ENCODE data around the gene CDH4. TPM values are rescaled to one million over a fixed set of nuclear protein-coding genes. Genes with fewer than 3 reads are reported as not detected.

Gene CDH4
- total RNA-seq, 1 donor from 2014 or later: not detected

GRCh38 chr20:61628901-61629601 lies 377.0 kb downstream of the CDH4 start:
- DNase-seq: no peak
- H3K4me1 Mint-ChIP-seq: no peaks in the 10 kb centered on the region
- no peak for ATAC-seq (ENCODE audit: low read depth)
- POLR2A ChIA-PET: no interaction called here
- TF ChIP-seq, protein P1, sequence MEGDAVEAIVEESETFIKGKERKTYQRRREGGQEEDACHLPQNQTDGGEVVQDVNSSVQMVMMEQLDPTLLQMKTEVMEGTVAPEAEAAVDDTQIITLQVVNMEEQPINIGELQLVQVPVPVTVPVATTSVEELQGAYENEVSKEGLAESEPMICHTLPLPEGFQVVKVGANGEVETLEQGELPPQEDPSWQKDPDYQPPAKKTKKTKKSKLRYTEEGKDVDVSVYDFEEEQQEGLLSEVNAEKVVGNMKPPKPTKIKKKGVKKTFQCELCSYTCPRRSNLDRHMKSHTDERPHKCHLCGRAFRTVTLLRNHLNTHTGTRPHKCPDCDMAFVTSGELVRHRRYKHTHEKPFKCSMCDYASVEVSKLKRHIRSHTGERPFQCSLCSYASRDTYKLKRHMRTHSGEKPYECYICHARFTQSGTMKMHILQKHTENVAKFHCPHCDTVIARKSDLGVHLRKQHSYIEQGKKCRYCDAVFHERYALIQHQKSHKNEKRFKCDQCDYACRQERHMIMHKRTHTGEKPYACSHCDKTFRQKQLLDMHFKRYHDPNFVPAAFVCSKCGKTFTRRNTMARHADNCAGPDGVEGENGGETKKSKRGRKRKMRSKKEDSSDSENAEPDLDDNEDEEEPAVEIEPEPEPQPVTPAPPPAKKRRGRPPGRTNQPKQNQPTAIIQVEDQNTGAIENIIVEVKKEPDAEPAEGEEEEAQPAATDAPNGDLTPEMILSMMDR (IDR thresholded peaks at IDR 0.05): no peak
- CTCF ChIA-PET: no interaction called here
- intact Hi-C loops (cut with micrococcal nuclease): no loop called here
- H3K27ac Mint-ChIP-seq: no peak overlapping the region
- H3K27me3 Mint-ChIP-seq: no peaks in the 10 kb centered on the region
- H3K9me3 Mint-ChIP-seq: no peaks in the 10 kb centered on the region
- H3K4me3 Mint-ChIP-seq: no peak overlapping the region
- no peaks in the 10 kb centered on the region for H3K36me3 Mint-ChIP-seq (ENCODE audit: low read depth)

DNA sequence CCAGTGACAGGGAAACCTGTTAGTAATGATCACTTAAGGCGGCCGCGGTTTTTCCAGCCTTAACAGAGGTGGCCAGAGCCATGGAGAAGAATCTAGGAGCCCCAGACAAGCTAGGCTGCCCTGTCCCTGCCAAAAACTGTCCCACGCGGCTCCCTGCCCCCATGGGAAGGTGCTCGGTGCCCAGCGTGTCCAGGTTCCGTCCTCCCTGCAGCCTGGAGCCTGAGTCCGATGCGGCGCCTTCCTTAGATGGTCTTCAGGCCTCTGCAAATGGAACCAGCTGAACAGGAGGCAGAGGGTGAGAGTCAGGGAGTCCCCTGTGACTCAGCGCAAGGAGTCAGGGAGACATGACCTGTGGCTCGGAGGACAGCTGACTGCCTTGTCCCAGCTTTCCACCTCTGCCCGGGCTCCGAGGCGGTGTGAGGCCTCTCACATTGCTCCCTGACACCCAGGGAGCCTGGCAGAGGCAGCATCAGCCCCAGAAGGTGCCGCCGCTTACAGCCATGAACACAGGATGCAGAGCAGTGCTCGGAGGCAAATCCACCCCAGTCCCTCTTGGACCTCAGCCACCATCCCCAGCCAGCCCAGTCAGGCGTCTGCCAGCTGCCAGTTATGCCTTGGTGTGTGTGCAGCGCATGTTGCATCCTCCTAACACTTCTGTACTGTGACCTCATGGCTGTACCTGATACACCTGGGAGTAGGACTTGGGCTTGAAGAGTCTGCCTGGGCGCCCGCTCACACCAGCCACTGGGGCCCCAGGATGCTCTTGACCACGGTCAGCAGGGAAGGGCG lies 377.7 kb downstream of the CDH4 start:
- H3K27me3 Mint-ChIP-seq: no peaks in the 10 kb centered on the region
- POLR2A ChIA-PET: no interaction called here
- no peak overlapping the region for H3K4me3 Mint-ChIP-seq
- no peaks in the 10 kb centered on the region for H3K4me1 Mint-ChIP-seq
- TF ChIP-seq, protein P1 (IDR thresholded peaks at IDR 0.05): no peak
- H3K27ac Mint-ChIP-seq: no peak overlapping the region
- peaks cover 2% of the 10 kb centered on the region for H3K9me3 Mint-ChIP-seq
- no peaks in the 10 kb centered on the region for H3K36me3 Mint-ChIP-seq (ENCODE audit: low read depth)
- no peak for DNase-seq
- CTCF ChIA-PET: no interaction called here
- ATAC-seq (ENCODE audit: low read depth): no peak
- intact Hi-C loops (cut with micrococcal nuclease): no loop called here

- ATAC-seq (ENCODE audit: low read depth) (no peak), DNase-seq (no peak)
- Mint-ChIP-seq H3K9me3 (peaks cover 2% of the 10 kb centered on the region), H3K27me3 (no peaks in the 10 kb centered on the region), H3K4me1 (no peaks in the 10 kb centered on the region), H3K27ac (no peak overlapping the region), H3K4me3 (no peak overlapping the region), H3K36me3 (ENCODE audit: low read depth) (no peaks in the 10 kb centered on the region)
- POLR2A ChIA-PET: no interaction called here
- TF ChIP-seq, protein P1 (IDR thresholded peaks at IDR 0.05): no peak
- intact Hi-C loops (cut with micrococcal nuclease): no loop called here
- CTCF ChIA-PET: no interaction called here
These were observed 378.3 kb downstream of the CDH4 start for GRCh38 chr20:61630391-61630650.

- POLR2A ChIA-PET: no interaction called here
- H3K27me3 Mint-ChIP-seq: no peaks in the 10 kb centered on the region
- H3K36me3 Mint-ChIP-seq (ENCODE audit: low read depth): no peaks in the 10 kb centered on the region
- H3K27ac Mint-ChIP-seq: no peak overlapping the region
- H3K9me3 Mint-ChIP-seq: peaks cover 2% of the 10 kb centered on the region
- no peak for ATAC-seq (ENCODE audit: low read depth)
- no peak overlapping the region for H3K4me3 Mint-ChIP-seq
- CTCF ChIA-PET: no interaction called here
- TF ChIP-seq, protein P1 (IDR thresholded peaks at IDR 0.05): no peak
- intact Hi-C loops (cut with micrococcal nuclease): no loop called here
- no peaks in the 10 kb centered on the region for H3K4me1 Mint-ChIP-seq
- no peak for DNase-seq
These were observed 378.8 kb downstream of the CDH4 start for GRCh38 chr20:61630816-61631215.

- Mint-ChIP-seq H3K9me3 (peaks cover 2% of the 10 kb centered on the region), H3K27ac (no peak overlapping the region), H3K4me1 (no peaks in the 10 kb centered on the region), H3K36me3 (ENCODE audit: low read depth) (no peaks in the 10 kb centered on the region), H3K4me3 (no peak overlapping the region), H3K27me3 (no peaks in the 10 kb centered on the region)
- no peak for ATAC-seq (ENCODE audit: low read depth)
- intact Hi-C loops (cut with micrococcal nuclease): no loop called here
- POLR2A ChIA-PET: no interaction called here
- DNase-seq: no peak
- CTCF ChIA-PET: no interaction called here
- TF ChIP-seq, protein P1 (IDR thresholded peaks at IDR 0.05): no peak
These were observed 379.7 kb downstream of the CDH4 start for GRCh38 chr20:61631751-61632150.

Measured in activated B cell treated with CpG ODN at 0.5 μM for 24 hours (primary cell).